ENCODE data around the gene PLA2G12A. TPM values are rescaled to one million over a fixed set of nuclear protein-coding genes. Genes with fewer than 3 reads are reported as not detected.
A peak's percentile ranks its signal among the peaks of the same experiment; 100 is the strongest.

The PLA2G12A gene
- total and polyA plus RNA-seq, 2 of the 8 experiments (the other 6 are each of a cell fraction or from before 2014, with no cell fraction given), result 26.6 to 47.2 TPM

DNA sequence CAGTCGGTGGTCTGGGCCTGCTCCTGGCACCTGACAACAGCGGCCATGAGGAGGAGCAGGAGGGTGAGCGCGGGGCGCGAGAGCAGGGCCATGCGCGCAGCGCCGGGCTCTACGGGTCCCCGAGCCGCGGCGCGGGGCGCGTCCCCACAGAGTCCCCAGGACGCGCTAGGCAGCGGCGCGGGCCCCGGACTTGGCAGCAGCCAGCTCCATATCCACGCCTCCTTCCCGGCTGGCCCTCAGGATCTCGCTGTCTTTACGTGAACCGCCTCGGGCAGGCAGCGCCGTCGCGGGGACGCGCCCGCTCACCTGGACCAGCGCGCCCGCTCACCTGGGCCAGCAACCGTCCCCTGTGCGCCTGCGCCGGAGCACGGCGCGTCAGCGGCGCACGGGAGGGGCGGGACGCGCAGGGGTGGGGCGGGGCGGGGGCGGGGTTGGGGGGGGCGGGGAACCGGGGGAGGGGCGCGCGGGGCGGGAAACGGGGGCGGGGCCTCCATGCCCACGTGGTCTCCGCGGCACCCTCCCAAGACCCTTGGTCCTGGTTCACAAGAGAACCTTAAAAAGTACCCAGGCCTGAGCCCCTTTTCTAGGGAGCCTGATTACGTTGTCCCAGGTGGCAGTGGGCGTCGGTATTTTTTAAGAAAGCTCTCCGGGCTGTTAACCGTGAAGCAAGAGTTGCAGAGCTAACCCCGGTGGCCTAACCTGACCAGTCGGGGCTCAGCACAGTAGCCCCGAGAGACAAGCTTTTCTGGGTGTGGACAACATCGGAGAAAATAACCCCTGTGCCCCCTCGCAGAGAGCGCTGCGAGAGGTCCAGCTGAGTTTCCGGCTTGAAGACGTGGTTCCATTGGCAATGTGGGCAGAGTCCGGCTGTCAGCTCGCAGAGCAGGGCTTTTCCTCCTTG lies at the start of gene PLA2G12A (continued):
- TF ChIP-seq CEBPB (IDR thresholded peaks at IDR 0.05; ENCODE audit: low read depth, low read length) (no peak), EP300 (IDR thresholded peaks at IDR 0.05; ENCODE audit: borderline replicate concordance in 1 of 2, low read depth in 2 of 2, low read length in 2 of 2) (no peak), NRF1 (IDR thresholded peaks at IDR 0.05; ENCODE audit: low read depth, low read length) (peak; percentile 73), CHD1 (IDR thresholded peaks at IDR 0.05; ENCODE audit: low read depth, low read length) (no peak), KDM1A (IDR thresholded peaks at IDR 0.05; ENCODE audit: borderline replicate concordance, low read length) (no peak), ASH2L (IDR thresholded peaks at IDR 0.05; ENCODE audit: low read length) (peak; percentile 77), CREB1 (IDR thresholded peaks at IDR 0.05) (peak; percentile 11), RNF2 (IDR thresholded peaks at IDR 0.05; ENCODE audit: borderline replicate concordance, low read depth, low read length, missing control alignments, poor library complexity, severe bottlenecking) (no peak), KDM4A (IDR thresholded peaks at IDR 0.05; ENCODE audit: low read depth, low read length, severe bottlenecking) (peak; percentile 67), TBP (IDR thresholded peaks at IDR 0.05; ENCODE audit: low read depth, low read length) (peak; percentile 67), SAP30 (IDR thresholded peaks at IDR 0.05; ENCODE audit: insufficient read depth, insufficient replicate concordance, low read length) (peak; percentile 54), BACH1 (IDR thresholded peaks at IDR 0.05; ENCODE audit: low read length) (no peak), NANOG (IDR thresholded peaks at IDR 0.05; ENCODE audit: insufficient read depth, low read depth, low read length, poor library complexity, severe bottlenecking) (no peak), POU5F1 (IDR thresholded peaks at IDR 0.05; ENCODE audit: low read depth, low read length) (no peak), YY1 (IDR thresholded peaks at IDR 0.05; ENCODE audit: low read depth, low read length) (no peak; the same call in 1 of the 2 replicates), CHD2 (IDR thresholded peaks at IDR 0.05; ENCODE audit: low read length) (peak; percentile 78)
